HepG2 (cell line): ENCODE results near the gene TCFL5.
"Not testable (repeated sequence)": the region's sequence is repeated elsewhere in the genome, so short reads cannot be mapped to it uniquely, and the experiment has no call there.

Source experiments
- EZH2 ChIP-seq: conservative IDR thresholded peaks from 2 replicates; pipeline ENCODE4 v1.6.1; 2012; ENCODE audit warnings: mild to moderate bottlenecking, low read depth, low read length, moderate library complexity
- HDAC1 ChIP-seq: sonication (generic); formaldehyde crosslinking; IDR thresholded peaks from 2 replicates; pipeline ENCODE4 v1.5.1; 2020; ENCODE audit warnings: mild to moderate bottlenecking, missing genetic modification reagents
- HDAC6 ChIP-seq: fragments of 200-600 bp; sonication (generic); IDR thresholded peaks from 2 replicates; pipeline ENCODE4 v1.7.0; 2017; ENCODE audit warnings: mild to moderate bottlenecking, antibody characterized with exemption, low read length, low read depth
- KAT2B ChIP-seq: fragments of 150-350 bp; IDR thresholded peaks from 2 replicates; pipeline ENCODE4 v1.6.1; 2014; ENCODE audit warnings: low read depth, low read length, borderline replicate concordance
- SP1 ChIP-seq, 2 experiments: fragments of 450-650 bp in 1 of 2; sonication (generic) in 1 of 2; formaldehyde crosslinking in 1 of 2; IDR thresholded peaks; 2 replicates each; pipeline versions ENCODE4 v1.4.0 to v1.6.1; 2016 to 2020; ENCODE audit warnings: missing genetic modification reagents in 1 of 2
- ZNF256 ChIP-seq: sonication (generic); formaldehyde crosslinking; conservative IDR thresholded peaks from 2 replicates; pipeline ENCODE4 v1.4.0; 2020; ENCODE audit warnings: missing genetic modification reagents
- ZNF619 ChIP-seq: sonication (generic); formaldehyde crosslinking; IDR thresholded peaks from 2 replicates; pipeline ENCODE4 v1.4.0; 2020; ENCODE audit warnings: mild to moderate bottlenecking, missing genetic modification reagents
- ZNF879 ChIP-seq: sonication (generic); formaldehyde crosslinking; IDR thresholded peaks from 2 replicates; pipeline ENCODE4 v1.8.1; 2023; ENCODE audit warnings: missing genetic modification reagents
- TF ChIP-seq, protein P1 (sequence below): sonication (generic); formaldehyde crosslinking; IDR thresholded peaks from 2 replicates; pipeline ENCODE4 v1.4.0; 2020; ENCODE audit warnings: missing genetic modification reagents
- TF ChIP-seq, protein P2 (sequence below): sonication (generic); formaldehyde crosslinking; IDR thresholded peaks from 2 replicates; pipeline ENCODE4 v1.5.0; 2020; ENCODE audit warnings: mild to moderate bottlenecking, missing genetic modification reagents, moderate library complexity
- TF ChIP-seq, protein P3 (sequence below): sonication (generic); formaldehyde crosslinking; IDR thresholded peaks from 2 replicates; pipeline ENCODE4 v1.4.0; 2020; ENCODE audit warnings: missing genetic modification reagents

DNA sequence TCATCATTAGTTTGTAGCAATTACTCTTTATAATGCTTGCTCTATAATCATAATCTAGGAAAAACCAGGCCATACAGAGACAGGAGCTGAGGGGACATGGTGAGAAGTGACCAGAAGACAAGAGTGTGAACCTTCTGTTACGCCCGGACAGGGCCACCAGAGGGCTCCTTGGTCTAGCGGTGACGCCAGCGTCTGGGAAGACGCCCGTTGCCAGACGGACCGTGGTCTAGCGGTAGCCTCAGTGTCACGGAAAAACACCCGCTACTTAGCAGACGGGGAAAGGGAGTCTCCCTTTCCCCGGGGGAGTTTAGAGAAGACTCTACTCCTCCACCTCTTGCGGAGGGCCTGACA is 12.0 kb upstream of the TCFL5 start:
- TF ChIP-seq, protein P1, sequence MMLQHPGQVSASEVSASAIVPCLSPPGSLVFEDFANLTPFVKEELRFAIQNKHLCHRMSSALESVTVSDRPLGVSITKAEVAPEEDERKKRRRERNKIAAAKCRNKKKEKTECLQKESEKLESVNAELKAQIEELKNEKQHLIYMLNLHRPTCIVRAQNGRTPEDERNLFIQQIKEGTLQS (CRISPR knock-in tag), result peak; percentile 39; the same call in 1 of the 2 replicates
- TF ChIP-seq, protein P2, sequence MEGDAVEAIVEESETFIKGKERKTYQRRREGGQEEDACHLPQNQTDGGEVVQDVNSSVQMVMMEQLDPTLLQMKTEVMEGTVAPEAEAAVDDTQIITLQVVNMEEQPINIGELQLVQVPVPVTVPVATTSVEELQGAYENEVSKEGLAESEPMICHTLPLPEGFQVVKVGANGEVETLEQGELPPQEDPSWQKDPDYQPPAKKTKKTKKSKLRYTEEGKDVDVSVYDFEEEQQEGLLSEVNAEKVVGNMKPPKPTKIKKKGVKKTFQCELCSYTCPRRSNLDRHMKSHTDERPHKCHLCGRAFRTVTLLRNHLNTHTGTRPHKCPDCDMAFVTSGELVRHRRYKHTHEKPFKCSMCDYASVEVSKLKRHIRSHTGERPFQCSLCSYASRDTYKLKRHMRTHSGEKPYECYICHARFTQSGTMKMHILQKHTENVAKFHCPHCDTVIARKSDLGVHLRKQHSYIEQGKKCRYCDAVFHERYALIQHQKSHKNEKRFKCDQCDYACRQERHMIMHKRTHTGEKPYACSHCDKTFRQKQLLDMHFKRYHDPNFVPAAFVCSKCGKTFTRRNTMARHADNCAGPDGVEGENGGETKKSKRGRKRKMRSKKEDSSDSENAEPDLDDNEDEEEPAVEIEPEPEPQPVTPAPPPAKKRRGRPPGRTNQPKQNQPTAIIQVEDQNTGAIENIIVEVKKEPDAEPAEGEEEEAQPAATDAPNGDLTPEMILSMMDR, result peak; percentile 91
- not testable (repeated sequence) for TF ChIP-seq KAT2B; SP1 (IDR thresholded peaks at IDR 0.05); SP1 (CRISPR knock-in tag; IDR thresholded peaks at IDR 0.05); HDAC1 (CRISPR knock-in tag); ZNF879 (CRISPR knock-in tag); HDAC6; ZNF256; ZNF619 (CRISPR knock-in tag); EZH2
- TF ChIP-seq, protein P3, sequence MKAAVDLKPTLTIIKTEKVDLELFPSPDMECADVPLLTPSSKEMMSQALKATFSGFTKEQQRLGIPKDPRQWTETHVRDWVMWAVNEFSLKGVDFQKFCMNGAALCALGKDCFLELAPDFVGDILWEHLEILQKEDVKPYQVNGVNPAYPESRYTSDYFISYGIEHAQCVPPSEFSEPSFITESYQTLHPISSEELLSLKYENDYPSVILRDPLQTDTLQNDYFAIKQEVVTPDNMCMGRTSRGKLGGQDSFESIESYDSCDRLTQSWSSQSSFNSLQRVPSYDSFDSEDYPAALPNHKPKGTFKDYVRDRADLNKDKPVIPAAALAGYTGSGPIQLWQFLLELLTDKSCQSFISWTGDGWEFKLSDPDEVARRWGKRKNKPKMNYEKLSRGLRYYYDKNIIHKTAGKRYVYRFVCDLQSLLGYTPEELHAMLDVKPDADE (CRISPR knock-in tag), result not testable (repeated sequence)
